GM19463 (cell line): ENCODE results near the gene IMPDH1.
A peak's percentile ranks its signal among the peaks of the same experiment; 100 is the strongest.

Experiments used
- ATAC-seq: cut with Tn5 transposase; IDR thresholded peaks from one replicate; pipeline ENCODE4 v1.9.1; 2021; ENCODE audit warnings: mild to moderate bottlenecking, moderate library complexity; ENCODE audit not compliant: unreplicated experiment

The IMPDH1 gene

DNA sequence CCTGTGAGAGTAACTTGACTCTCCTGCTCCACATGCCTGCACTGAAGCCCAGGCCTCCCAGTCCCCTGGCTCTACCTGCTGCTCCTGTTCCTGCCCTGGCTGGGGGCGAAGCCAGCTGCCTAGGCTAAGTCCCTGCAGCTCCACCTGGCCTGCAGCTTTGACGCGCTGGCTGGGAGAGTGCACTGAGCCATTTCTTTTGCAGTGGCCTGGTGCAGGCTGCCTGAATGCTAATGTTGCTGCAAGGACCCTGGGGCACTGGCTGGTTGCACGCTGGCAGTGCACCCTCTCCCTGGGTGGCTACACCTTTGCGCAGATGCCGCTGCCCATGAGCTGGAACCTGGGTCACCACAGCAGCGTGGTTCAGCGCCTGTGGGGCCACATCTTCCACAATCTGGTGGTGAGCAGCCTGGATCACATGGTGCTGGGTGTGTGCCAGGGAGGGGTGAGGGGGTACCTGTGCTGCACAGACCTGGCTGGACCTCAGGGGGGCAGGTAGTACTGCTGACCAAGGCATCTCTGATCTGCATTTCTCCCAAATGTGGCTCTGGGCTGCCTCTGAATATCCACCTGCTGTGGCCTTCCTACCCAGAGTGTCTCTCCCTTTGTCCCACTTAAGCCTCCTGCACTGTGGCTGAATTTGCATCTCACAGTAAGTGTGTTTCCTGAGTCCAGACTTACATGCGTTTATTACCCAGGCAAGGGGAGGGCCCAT lies 20.0 kb downstream of the IMPDH1 start:
- ATAC-seq, result no peak

DNA sequence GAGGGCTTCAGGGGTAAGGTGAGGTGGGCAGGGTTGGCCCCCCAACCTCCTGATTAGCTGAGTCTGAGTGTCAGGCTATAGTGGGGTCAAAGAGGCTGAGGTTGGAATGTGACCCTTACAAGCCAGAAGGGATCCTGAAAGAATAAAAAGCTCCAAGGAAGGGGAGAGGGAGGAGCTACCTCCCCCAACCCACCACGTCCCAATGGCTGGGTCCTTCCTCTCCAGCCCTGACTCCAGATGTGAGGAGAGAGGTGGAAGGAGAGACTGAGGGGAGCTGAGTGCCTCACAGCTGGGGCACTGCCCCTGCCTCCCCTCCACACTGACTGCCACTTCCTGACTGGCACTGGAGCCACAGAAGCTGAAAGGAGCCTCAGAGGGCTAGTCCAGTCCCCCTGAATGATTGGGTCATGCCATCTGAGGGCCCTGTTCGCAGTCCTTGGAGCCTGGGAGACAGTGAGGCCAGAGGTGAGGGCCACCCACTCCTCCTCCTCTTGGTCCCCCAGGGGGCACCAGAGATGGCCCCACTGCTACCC lies 20.6 kb downstream of the IMPDH1 start:
- ATAC-seq, result no peak

DNA sequence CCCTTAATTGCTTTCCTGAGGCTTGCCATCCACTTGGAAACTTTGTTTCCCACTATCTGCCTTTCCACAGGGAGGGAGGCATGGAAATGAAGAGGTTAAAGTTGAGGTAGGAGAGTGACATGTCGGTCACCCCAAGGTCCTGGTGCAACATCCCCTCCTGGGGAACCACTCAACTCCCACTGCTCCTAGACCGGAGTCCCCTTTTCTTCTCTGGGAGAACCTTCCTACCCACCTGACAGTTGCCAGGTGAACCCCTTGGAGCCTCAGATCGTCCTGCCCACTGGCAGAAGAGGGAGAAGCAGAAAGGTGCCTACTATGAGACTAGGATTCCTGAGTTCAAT lies 21.7 kb downstream of the IMPDH1 start:
- ATAC-seq, result no peak

DNA sequence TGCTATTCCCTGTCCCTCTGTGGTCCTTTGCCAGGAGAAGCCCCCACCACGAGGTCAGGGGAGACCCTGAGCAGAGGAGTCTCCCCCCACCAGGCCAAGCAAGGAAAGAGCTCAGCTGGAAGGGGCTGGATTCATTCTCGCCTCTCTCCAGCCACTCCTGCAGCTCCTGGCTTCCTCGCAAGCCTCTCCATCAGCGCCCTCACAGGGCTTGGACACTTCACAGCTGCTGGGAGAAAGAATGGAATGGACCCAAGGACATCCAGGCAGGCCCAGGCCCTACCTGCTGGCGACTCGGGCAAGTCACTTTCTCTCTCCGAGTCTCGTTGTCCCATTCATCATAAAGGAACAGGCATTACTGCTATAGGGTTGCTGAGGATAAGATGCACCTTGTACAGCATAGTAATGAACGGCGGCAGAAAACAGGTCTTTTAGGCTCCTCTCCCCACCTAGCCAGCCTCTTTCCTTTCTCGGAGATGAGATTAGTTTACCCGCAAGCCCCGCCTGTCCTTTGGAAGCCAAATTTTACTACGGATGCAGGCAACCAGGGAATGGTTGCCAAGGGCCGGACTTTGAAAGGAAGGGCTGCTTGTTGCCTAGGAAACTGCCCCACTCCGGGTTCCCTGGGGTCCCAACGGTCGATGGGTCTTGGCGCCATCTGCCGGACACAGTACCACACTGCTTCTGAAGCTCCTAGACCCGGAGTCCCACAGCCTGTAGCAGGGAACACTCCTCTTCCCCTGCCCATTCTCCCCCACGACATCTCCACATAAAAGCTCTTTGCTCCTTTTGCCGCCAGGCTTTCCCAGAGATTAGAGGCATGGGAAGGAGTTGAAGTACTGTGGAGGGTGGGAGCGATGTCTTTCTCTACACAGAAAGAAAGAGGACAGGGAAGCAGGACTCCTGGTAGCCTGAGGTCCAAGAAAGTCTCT lies 22.3 kb downstream of the IMPDH1 start:
- peak; percentile 87 for ATAC-seq

DNA sequence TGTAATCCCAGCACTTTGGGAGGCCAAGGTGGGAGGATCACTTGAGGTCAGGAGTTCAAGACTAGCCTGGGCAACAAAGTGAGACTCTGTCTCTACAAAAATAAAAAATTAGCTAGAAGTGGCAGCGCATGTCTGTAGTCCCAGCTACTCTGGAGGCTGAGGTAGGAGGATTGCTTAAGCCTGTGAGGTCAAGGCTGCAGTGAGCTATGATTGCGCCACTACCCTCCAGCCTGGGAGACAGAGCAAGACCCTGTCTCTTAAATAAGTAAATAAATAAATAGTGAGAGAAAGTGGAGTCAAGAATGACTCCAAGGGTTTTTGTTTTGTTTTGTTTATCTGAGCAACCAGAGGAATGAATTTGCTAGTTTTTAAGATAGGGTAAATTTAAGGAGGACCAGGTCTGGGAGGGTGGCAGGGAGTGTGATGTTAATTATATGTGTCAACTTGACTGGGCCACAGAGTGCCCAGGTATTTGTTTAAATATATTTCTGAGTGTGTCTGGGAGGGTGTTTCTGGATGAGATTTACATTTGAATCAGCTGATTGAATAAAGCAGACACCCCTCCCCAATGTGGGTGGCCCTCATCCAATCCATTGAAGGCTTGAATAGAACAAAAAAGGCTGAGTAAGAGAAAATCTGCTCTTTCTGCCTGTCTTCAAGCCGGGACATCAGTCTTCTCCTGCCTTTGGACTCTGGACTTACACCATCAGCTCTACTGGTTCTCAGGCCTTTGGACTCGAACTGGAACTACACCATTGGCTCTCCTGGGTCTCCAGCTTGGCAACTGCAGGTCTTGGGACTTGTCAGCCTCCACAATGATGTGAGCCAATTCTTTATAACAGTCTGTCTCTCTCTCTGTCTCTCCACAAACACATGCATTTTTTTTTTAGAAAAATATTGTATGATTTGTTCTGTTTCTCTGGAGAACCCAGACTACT lies 23.5 kb downstream of the IMPDH1 start:
- no peak for ATAC-seq

DNA sequence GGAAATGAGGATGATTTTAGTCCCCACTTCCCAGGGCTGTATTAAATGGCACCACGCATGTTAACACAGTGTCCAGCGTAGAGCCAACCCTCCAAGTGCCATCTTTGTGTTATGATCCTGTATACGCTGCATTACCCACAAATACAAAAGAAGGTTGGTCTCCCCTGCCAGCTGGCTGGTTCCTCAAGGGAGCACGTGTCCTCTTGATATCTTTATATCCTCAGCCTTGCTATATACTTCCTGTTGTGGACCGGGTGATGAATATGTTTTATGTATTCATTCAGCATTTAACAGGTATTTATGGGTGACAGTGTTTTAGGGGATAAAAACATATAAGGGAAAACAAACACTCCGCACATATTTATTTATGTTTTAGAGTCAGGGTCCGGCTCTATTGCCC lies 25.1 kb downstream of the IMPDH1 start:
- no peak for ATAC-seq

DNA sequence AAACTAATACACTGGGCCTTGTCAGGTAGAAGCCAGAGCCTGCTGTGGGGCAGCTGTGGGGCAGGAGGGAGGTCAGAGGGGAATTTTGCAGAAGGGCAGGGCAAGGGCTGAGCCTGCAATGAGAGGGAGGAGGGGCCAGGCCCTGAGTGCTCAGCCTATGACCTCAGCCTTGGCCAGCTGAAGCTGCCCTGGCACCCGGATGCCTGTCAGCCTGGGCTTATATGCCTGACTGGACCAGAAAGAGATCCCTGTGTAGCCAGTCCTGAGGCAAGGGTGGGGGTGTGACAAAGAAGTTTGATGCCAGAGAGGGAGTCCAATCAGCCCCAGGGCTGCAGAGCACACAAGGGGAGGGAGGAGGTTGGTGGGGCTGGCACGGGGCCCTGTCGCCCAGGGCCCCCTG lies 26.0 kb downstream of the IMPDH1 start:
- ATAC-seq, result no peak

DNA sequence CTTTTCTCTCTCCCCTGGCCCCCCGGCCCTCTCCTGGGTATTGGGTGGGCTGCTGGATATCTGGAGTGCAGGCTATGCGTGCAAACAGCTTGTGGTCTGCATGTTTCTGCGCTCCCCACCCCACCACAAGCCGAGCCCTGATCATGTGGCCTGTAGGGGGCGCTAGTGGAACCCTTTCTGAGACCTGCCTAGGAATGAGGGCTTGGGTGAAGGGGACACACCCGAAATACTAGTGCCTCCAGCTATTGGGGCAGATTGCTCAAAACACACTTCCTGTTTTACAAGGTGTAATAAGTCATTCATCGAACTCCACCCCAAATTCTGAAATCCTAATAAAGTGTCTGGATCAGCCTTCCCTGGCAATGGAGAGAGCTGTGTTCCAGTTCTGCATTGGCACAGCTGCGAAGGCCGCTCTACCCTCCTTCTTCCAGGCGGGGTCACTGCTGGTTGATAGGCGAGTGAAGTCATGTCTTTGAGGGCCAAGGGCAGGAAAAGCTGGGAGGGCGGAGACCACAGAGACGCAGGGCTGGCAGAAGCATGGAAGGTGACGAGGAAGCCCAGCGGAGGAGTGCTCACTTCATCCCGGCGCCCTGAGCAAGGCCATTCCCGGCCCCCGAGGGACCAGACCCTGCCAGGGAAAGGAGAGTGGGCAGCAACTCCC lies 28.5 kb downstream of the IMPDH1 start:
- no peak for ATAC-seq

DNA sequence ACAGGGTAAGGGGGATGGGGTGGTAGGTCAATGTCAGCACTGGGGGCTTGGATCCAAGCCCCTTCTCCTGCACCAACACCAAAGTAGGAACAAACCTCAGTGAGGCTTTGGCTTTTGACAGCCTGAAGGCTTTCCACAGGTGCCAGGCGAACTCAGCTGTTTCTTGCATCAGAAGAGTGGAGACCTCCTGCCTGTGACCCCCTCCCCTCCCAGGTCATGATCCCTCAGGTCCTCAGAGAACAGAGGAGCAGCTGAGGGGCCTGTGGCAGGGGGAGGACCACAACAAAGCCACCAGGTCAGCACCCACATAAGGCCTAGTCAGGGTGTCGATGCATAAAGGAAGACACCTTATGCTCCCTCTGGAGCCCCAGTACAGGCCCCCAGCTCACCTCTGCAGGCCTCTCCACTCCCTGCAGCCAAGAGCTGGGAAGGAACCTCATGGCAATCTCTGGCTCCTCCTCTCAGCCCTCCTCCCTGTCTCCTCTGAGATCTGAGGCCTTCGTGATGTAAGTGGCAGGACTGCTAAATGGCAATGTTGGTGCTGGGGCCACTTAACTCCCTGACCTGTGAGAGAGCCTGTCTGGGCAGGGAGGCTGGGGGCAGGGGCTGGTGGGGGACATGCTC lies 29.2 kb downstream of the IMPDH1 start:
- no peak for ATAC-seq

DNA sequence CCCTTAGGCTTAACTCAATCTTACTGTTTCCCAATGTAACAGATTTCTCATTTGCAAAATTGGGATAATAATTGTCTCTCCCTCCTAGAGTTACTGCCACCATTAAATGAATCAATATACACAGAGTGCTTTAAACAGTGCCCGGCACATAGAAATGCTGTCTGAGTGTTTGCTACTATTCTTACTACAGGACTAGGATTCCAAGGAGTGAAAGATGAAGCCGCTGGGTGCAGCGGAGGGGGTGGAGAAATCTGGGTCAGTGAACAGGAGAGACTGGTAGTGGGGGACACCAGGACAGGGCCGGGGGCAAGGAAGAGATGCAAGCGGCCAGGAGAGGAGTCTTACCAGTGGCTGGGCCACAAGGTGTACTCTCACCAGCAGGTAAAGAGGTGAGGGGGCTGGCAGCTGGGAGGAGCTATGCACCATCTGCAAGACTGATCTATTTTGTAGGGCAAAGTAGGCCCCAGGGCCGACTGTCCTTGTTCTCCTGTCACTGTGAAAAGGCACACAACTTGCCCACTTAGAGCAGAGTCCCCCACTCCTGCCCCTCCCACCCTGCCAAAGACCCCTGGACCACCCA lies 29.8 kb downstream of the IMPDH1 start:
- no peak for ATAC-seq

DNA sequence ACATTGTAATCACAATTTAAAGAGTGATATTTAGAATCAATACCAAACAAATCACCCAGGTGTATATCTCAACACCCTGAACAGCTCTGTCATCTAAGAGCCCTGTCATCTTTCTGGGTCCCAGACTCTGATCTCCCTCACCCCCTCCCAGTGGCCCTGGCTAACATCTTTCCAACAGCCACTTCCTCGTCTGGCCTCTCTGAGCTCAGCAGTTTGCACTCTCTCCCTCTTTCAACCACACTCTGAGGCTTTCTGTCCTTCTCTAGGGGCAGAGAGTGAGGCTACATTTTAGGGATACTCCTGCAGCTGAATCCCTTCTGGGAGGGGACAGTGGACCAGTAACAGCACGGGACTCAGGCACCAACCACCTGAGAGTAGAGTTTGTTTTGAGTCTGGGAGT lies 31.1 kb downstream of the IMPDH1 start:
- ATAC-seq, result no peak

DNA sequence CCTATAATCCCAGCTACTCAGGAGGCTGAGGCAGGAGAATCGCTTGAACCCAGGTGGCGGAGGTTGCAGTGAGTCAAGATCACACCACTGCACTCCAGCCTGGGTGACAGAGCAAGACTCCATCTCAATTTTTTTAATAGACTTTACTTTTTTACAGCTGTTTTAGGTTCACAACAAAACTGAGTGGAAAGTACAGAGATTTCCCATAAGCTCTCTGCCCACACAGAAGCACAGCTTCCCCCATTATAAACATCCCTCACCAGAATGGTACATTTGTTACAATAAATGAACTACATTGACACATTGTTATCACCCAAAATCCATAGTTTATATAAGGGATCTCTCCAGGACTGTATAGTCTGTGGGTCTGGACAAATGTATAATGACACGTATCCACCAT lies 33.7 kb downstream of the IMPDH1 start:
- ATAC-seq, result no peak

DNA sequence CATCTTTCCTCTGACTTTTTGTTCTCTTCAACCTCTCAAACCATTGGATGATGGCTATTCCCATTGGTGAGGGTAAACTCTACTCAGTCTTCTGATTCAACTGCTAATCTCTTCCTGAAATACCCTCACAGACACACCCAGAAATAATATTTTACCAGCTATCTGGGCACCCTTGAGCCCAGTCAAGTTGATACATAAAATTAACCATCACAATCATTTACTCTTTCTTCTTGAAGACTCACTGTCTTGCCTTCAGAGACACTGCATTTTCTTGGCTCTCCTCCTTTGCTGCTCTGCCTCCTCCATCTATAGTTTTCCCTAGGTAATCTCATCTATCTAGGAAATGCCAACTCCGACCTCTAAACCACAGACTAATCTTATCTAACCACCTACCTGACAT lies 35.7 kb downstream of the IMPDH1 start:
- ATAC-seq, result no peak

DNA sequence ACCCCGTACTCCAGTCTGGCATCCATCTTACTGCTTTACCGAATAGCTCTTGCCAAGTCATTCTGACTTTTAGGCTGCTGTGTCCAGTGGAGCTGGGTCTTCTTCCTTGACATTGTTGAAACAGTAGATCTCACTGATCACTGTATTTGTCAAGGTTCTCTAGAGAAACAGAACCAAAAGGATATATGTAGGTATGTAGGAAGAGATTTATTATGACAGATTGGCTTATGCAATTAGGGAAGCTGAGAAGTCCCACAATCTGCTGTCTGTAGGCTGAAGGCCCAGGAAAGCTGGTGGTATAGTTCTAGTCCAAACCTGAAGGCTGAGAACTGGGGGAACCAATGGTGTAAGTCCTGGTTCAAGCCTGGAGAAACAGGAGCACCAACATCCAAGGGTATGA lies 36.2 kb downstream of the IMPDH1 start:
- ATAC-seq, result no peak

DNA sequence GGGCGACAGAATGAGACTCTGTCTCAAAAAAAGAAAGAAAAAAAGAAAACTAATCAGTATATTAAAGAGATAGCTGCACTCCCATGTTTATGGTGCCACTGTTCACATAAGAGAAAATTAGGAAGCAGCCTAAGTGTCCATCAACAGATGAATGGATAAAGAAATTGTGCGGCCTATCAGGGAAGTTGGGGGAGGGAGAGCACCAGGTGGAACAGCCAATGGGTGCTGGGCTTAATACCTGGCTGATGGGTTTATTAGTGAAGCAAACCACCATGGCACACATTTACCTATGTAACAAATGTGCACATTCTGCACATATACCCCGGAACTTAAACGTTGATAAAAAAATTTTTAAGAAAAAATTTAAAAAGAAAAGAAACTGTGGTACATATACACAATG lies 39.3 kb downstream of the IMPDH1 start:
- no peak for ATAC-seq

DNA sequence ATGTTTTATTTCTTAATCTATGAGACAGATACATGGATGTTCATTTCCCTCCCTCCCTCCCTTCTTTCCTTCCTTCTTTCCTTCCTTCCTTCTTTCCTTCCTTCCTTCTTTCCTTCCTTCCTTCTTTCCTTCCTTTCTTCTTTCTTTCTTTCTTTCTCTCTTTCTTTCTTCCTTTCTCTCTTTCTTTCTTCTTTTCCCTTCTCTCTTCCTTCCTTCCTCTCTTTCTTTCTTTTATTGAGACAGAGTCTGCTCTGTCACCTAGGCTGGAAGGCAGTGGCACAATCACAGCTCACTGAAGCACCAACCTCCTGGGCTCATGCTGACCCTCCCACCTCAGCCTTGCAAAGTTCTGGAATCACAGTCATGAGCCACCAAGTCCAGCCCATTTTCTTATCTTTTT lies 42.8 kb downstream of the IMPDH1 start:
- no peak for ATAC-seq

DNA sequence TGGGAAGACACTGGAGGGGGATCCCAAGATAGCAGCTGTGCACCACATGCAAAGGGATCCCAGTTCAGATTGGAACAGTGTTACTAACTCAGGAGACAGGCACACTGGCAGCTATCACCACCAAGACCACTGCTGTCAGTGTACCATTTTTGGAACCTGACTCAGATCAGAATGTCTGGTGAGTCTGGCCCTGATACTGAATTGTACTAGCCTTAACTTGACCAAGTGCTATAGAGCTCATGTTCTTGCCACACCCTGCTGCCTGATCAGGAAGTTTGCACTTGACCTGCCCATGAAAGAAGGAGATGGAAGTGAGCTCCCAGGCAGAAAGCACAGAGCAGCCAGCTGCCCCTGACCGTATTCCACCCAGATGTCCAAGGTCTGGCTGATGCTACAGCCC lies 43.5 kb downstream of the IMPDH1 start:
- ATAC-seq, result no peak

DNA sequence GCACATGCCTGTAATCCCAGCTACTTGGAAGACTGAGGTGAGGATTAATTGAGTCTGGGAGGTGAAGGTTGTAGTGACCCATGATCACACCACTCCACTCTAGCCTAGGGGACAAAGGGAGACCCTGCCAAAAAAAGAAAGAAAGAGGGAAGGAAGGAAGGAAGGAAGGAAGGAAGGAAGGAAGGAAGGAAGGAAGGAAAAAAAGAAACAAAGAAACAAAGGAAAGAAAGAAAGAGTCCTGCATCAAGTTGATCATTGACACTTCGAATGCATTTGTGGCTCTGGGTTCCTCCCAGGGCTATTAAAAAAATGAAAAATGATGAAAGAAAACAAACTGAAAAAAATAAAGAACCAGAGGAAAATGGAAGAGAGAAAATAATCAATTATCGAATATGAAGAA lies 44.4 kb downstream of the IMPDH1 start:
- ATAC-seq, result no peak

DNA sequence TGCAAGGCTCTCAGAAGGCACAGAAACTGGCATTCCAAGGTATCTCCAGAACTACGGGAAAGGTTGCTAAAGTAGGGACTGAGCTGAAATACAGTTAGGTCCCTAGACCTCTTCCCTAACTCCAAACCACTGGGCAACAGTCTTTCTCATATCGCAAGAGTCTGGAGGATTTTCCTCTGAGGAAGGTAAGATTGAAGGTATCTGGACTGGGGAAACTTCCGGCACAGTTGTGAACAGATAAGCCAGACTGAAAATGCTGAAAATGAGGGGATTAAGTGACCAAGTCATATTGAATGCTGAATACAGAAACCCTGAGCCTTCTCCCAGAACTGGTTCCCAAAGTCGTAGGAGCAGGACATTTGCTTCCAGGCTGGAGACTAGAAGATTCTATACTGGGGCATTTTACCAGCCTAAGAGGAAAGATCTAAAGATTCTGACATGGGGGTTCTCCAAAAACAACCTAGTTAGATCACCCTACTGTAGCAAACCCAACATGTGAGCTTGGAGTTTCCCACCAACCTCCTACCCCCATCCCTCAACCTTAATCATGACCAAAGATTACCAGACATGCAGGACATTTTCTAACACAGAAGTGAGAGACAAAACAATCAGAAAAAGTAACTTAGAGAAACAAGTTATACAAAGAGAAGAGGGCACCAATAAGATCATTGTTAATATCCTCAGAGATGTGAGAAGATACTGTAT lies 45.5 kb downstream of the IMPDH1 start:
- no peak for ATAC-seq
